H1 (cell line): Measurements from ENCODE around the gene PI16. TPM values are rescaled to one million over a fixed set of nuclear protein-coding genes. Genes with fewer than 3 reads are reported as not detected.
A peak's percentile ranks its signal among the peaks of the same experiment; 100 is the strongest.
"Not testable (repeated sequence)": the region's sequence is repeated elsewhere in the genome, so short reads cannot be mapped to it uniquely, and the experiment has no call there.

Experiments
- CTCF ChIA-PET: fragments of 300-600 bp; sonication (Branson Sonifier 250); formaldehyde crosslinking; loops from one replicate; lab custom pipeline; 2021; ENCODE audit not compliant: partially characterized antibody; lab: Charles Lee
- POLR2A ChIA-PET: fragments of 300-600 bp; sonication (Branson Sonifier 250); formaldehyde crosslinking; loops from one replicate; lab custom pipeline; 2021; ENCODE audit warnings: inconsistent platforms; ENCODE audit not compliant: partially characterized antibody; lab: Charles Lee
- DNase-seq, 2 experiments: peaks; one replicate each; pipeline versions ENCODE4 v3.0.0 to v3.0.0-alpha.2; 2010 to 2022; ENCODE audit warnings: low spot score in 2 of 2, low read depth in 1 of 2, mixed read lengths in 1 of 2
- FAIRE-seq: peaks from 2 replicates; lab custom pipeline; 2011; peaks lifted over from hg19 to GRCh38; lab: Jason Lieb, UNC
- H2AFZ ChIP-seq: 2 replicates; pipeline ENCODE4 v1.8.1; 2012; ENCODE audit warnings: low read length, inconsistent platforms
- H2AK5ac ChIP-seq: 2 replicates; pipeline ENCODE4 v1.6.1; 2013; ENCODE audit warnings: low read depth, low read length
- H2BK120ac ChIP-seq: replicated peaks from 2 replicates; pipeline ENCODE3; 2013; ENCODE audit warnings: low read depth, low read length, inconsistent platforms
- H2BK12ac ChIP-seq: 2 replicates; pipeline ENCODE4 v1.6.1; 2013; ENCODE audit warnings: low read depth, low read length
- H2BK15ac ChIP-seq: 2 replicates; pipeline ENCODE4 v1.6.1; 2013; ENCODE audit warnings: low read length
- H2BK20ac ChIP-seq: 2 replicates; pipeline ENCODE4 v1.6.1; 2013; ENCODE audit warnings: low read length
- H2BK5ac ChIP-seq: 2 replicates; pipeline ENCODE4 v1.6.1; 2013; ENCODE audit warnings: low read depth, low read length
- H3K14ac ChIP-seq: 2 replicates; pipeline ENCODE4 v1.6.1; 2013; ENCODE audit warnings: inconsistent platforms; ENCODE audit not compliant: insufficient read length
- H3K18ac ChIP-seq: 2 replicates; pipeline ENCODE4 v1.6.1; 2013; ENCODE audit warnings: low read length; ENCODE audit errors: extremely low read depth
- H3K23ac ChIP-seq: 2 replicates; pipeline ENCODE4 v1.6.1; 2013; ENCODE audit warnings: inconsistent platforms; ENCODE audit not compliant: insufficient read length
- H3K23me2 ChIP-seq: 2 replicates; pipeline ENCODE4 v1.6.1; 2013; ENCODE audit warnings: low read depth, low read length
- H3K27ac ChIP-seq: 2 replicates; pipeline ENCODE4 v1.6.1; 2011; ENCODE audit warnings: low read depth, low read length, inconsistent platforms
- H3K27me3 ChIP-seq, 4 experiments: replicated peaks in 1 of 4; 1 replicate in 1 of 4; 2 replicates in 3 of 4; pipeline versions ENCODE4 v1.6.1 to v1.8.1; 2011 to 2013; ENCODE audit warnings: low read length in 3 of 4, mild to moderate bottlenecking in 3 of 4, inconsistent platforms in 2 of 4, mixed read lengths in 2 of 4, moderate library complexity in 1 of 4; ENCODE audit not compliant: control insufficient read depth in 3 of 4, insufficient read depth in 3 of 4; ENCODE audit errors: extremely low read depth in 1 of 4
- H3K36me3 ChIP-seq, 4 experiments: 2 replicates each; pipeline versions ENCODE4 v1.6.1 to v1.8.1; 2011 to 2013; ENCODE audit warnings: mild to moderate bottlenecking in 4 of 4, low read length in 3 of 4, moderate library complexity in 2 of 4, control low read depth in 1 of 4, inconsistent platforms in 1 of 4; ENCODE audit not compliant: insufficient read depth in 4 of 4, control insufficient read depth in 2 of 4
- H3K4ac ChIP-seq: replicated peaks from 2 replicates; pipeline ENCODE3; 2013; ENCODE audit warnings: low read length, low read depth, mixed read lengths, inconsistent platforms; ENCODE audit not compliant: insufficient read length
- H3K4me1 ChIP-seq, 4 experiments: replicated peaks in 1 of 4; 1 replicate in 1 of 4; 2 replicates in 3 of 4; pipeline versions ENCODE4 v1.6.1 to v1.8.1; 2011 to 2013; ENCODE audit warnings: low read length in 3 of 4, inconsistent platforms in 2 of 4, mixed read lengths in 1 of 4; ENCODE audit not compliant: insufficient read depth in 4 of 4, control insufficient read depth in 3 of 4
- H3K4me2 ChIP-seq, 2 experiments: 2 replicates each; pipeline versions ENCODE4 v1.6.1 to v1.8.1; 2011 to 2013; ENCODE audit warnings: low read depth in 2 of 2, low read length in 2 of 2, control low read depth in 1 of 2, inconsistent platforms in 1 of 2, mild to moderate bottlenecking in 1 of 2; ENCODE audit not compliant: insufficient read depth in 1 of 2
- H3K4me3 ChIP-seq, 4 experiments: fragments of 200-600, 300-600 bp in 1 of 4; sonication (generic), shearing (Covaris generic), sonication (Bioruptor Twin) in 1 of 4; 2 replicates each; pipeline versions ENCODE4 v1.5.1 to v1.8.1; 2011 to 2016; ENCODE audit warnings: low read length in 4 of 4, low read depth in 3 of 4, control low read depth in 2 of 4, inconsistent platforms in 2 of 4, mild to moderate bottlenecking in 2 of 4, mixed read lengths in 1 of 4, moderate library complexity in 1 of 4; ENCODE audit not compliant: insufficient read depth in 2 of 4; ENCODE audit errors: extremely low read depth in 1 of 4
- H3K56ac ChIP-seq: replicated peaks from 2 replicates; pipeline ENCODE3; 2013; ENCODE audit warnings: low read depth, mild to moderate bottlenecking, mixed read lengths, low read length, inconsistent platforms; ENCODE audit not compliant: insufficient read length
- H3K79me1 ChIP-seq: 2 replicates; pipeline ENCODE4 v1.6.1; 2013; ENCODE audit warnings: low read depth, low read length, control low read depth
- H3K79me2 ChIP-seq, 2 experiments: 2 replicates each; pipeline versions ENCODE4 v1.6.1 to v1.8.1; 2012 to 2013; ENCODE audit warnings: low read length in 2 of 2, mild to moderate bottlenecking in 2 of 2, inconsistent platforms in 1 of 2; ENCODE audit not compliant: insufficient read depth in 2 of 2, control insufficient read depth in 1 of 2
- H3K9ac ChIP-seq, 4 experiments: replicated peaks in 1 of 4; 1 replicate in 1 of 4; 2 replicates in 3 of 4; pipeline versions ENCODE4 v1.6.1 to v1.8.1; 2011 to 2013; ENCODE audit warnings: low read depth in 3 of 4, low read length in 3 of 4, control low read depth in 2 of 4, mild to moderate bottlenecking in 2 of 4, moderate library complexity in 2 of 4, inconsistent platforms in 1 of 4; ENCODE audit errors: extremely low read depth in 1 of 4
- H3K9me3 ChIP-seq, 2 experiments: 2 replicates each; pipeline versions ENCODE4 v1.6.1 to v1.8.1; 2012 to 2013; ENCODE audit warnings: mild to moderate bottlenecking in 2 of 2, moderate library complexity in 2 of 2, control low read depth in 1 of 2, inconsistent platforms in 1 of 2, low read depth in 1 of 2, low read length in 1 of 2, mixed read lengths in 1 of 2; ENCODE audit not compliant: insufficient read depth in 2 of 2
- H4K20me1 ChIP-seq, 2 experiments: replicated peaks in 1 of 2; 2 replicates each; pipeline versions ENCODE3 to v1.8.1; 2011 to 2013; ENCODE audit warnings: inconsistent platforms in 2 of 2, low read length in 2 of 2, mild to moderate bottlenecking in 1 of 2; ENCODE audit not compliant: insufficient read depth in 2 of 2, control insufficient read depth in 1 of 2
- H4K5ac ChIP-seq: 2 replicates; pipeline ENCODE4 v1.6.1; 2013; ENCODE audit warnings: low read length, low read depth, mixed read lengths, inconsistent platforms; ENCODE audit not compliant: insufficient read length
- H4K8ac ChIP-seq: 2 replicates; pipeline ENCODE4 v1.8.0; 2013; ENCODE audit warnings: mild to moderate bottlenecking, moderate library complexity, low read length, inconsistent platforms; ENCODE audit not compliant: insufficient read depth; ENCODE audit errors: extremely low read depth
- H4K91ac ChIP-seq: replicated peaks from 2 replicates; pipeline ENCODE3; 2013; ENCODE audit warnings: low read length, mixed read lengths, inconsistent platforms; ENCODE audit not compliant: insufficient read length
- WGBS, 2 experiments: shearing (Covaris generic) in 1 of 2; methylation state at CpG; one replicate each; pipeline versions ENCODE4 v1.1.6 to v1.1.7; 2013 to 2015; ENCODE audit warnings: low lambda C conversion rate in 2 of 2, mixed read lengths in 2 of 2, inconsistent platforms in 1 of 2, low coverage in 1 of 2, missing lambda C conversion rate in 1 of 2; ENCODE audit not compliant: insufficient replicate concordance in 2 of 2, insufficient coverage in 1 of 2, insufficient read length in 1 of 2; ENCODE audit errors: extremely low coverage in 1 of 2, missing lambda C conversion rate in 1 of 2; 5-methylcytosine and 5-hydroxymethylcytosine counted together
- polyA plus RNA-seq, 7 experiments: library from polyadenylated mRNA; depleted of rRNA in 3 of 7; stranded (reverse) in 5 of 7; unstranded in 2 of 7; fragments of >200 nt in 5 of 7; fragments of 200-250 nt in 2 of 7; gene quantifications; 1 replicate in 5 of 7; 2 replicates in 1 of 7; 4 replicates in 1 of 7; pipeline versions ENCODE4 v1.2.1 to v1.2.3, GENCODE V29; 2011 to 2013; ENCODE audit warnings: missing spikeins in 2 of 7, mixed read lengths in 2 of 7
- total RNA-seq: library from RNA; stranded (reverse); fragmentation: NEBNext Ultra II Directional; extraction: Animal tissue kit (Norgen Biotek cat#: 25700); gene quantifications from 2 replicates; pipeline ENCODE4 v1.2.1, GENCODE V29; 2021

The PI16 gene
- total and polyA plus RNA-seq, 2 of the 8 experiments (the other 6 are each of a cell fraction or from before 2014, with no cell fraction given) = 0.05 TPM; not detected in 1

- Histone ChIP-seq H2AFZ (0 out of 2 replicates have a peak overlapping the region, but pooled peaks have one; percentile 17), H3K4me1 (peaks cover 3 to 23% (median 5%) of the 10 kb centered on the region in 4 experiments)
- not testable (repeated sequence) for H3K79me2 ChIP-seq, H2BK12ac ChIP-seq, H3K18ac ChIP-seq, DNase-seq, H2BK15ac ChIP-seq, H3K27me3 ChIP-seq, H4K91ac ChIP-seq, H2BK5ac ChIP-seq, H3K4me3 ChIP-seq, H4K8ac ChIP-seq, H3K23me2 ChIP-seq, H3K9me3 ChIP-seq, H3K14ac ChIP-seq, H2BK120ac ChIP-seq, H2AK5ac ChIP-seq, H3K56ac ChIP-seq, H3K23ac ChIP-seq, H4K20me1 ChIP-seq, FAIRE-seq, H2BK20ac ChIP-seq, H3K36me3 ChIP-seq, H3K9ac ChIP-seq, H3K27ac ChIP-seq, H3K79me1 ChIP-seq, H4K5ac ChIP-seq, H3K4ac ChIP-seq, H3K4me2 ChIP-seq
- CTCF ChIA-PET = interaction anchor here (0.5 to 0.9 kb wide), 2 partner anchors 68 to 69 kb away, joined by 4 to 5 read pairs; no protein-coding TSS in a partner anchor
- 91% methylated on average over 9 of the region's 9 CpGs; no CpG with 5 or more reads in 1 of the 2 experiments for WGBS, 2 experiments
- POLR2A ChIA-PET = interaction anchor here (0.6 to 1.3 kb wide), 2 partner anchors 22 to 63 kb away, joined by 3 to 4 read pairs; partner anchors contain the start of gene C6orf89
Observed at GRCh38 chr6:36949076-36949475, 5.5 kb upstream of the PI16 start.
